ENCODE results near the gene LDB3.
A peak's percentile ranks its signal among the peaks of the same experiment; 100 is the strongest.

The LDB3 gene

DNA sequence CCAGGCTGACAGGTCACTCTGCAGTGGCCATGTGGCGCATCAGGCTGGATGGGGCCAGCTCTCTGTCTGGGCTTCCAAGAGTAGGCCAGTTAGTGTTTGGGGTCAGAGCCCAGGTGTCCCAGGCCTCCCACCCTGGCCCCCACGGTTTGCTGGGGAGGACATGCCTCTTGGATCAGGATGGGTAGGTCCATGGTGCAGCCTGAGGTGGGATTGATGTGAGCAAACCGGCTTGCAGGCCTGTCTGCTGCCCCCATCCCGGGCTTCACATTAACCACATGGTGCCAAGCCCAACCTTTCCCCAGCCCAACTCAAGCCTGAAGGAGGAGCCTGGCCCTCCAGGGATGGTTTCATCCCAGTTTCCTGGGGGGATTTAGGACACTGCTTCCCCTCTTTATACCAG, 39.2 kb downstream of the LDB3 start:
- peaks cover 10% of the 10 kb centered on the region for H3K4me1 ChIP-seq (ENCODE audit: control insufficient read depth, insufficient read depth, low read length, poor library complexity, severe bottlenecking)
- H3K9me3 ChIP-seq (ENCODE audit: control insufficient read depth, low read length) = no peaks in the 10 kb centered on the region
- no peak overlapping the region for H3K27ac ChIP-seq (ENCODE audit: low read depth, low read length, severe bottlenecking)
- no peaks in the 10 kb centered on the region for H3K36me3 ChIP-seq (ENCODE audit: control insufficient read depth, insufficient read depth, low read length)
- H3K4me3 ChIP-seq (ENCODE audit: extremely low read depth, insufficient read depth, low read length, poor library complexity, severe bottlenecking) = no peak overlapping the region
- 69 to 82% methylated on average over 3 of the region's 4 CpGs for WGBS, 2 experiments (ENCODE audit: insufficient coverage in 2 of 2)

GRCh38 chr10:86708068-86708782, 39.9 kb downstream of the LDB3 start:
- Histone ChIP-seq H3K4me1 (ENCODE audit: control insufficient read depth, insufficient read depth, low read length, poor library complexity, severe bottlenecking) (peaks cover 12% of the 10 kb centered on the region), H3K9me3 (ENCODE audit: control insufficient read depth, low read length) (no peaks in the 10 kb centered on the region), H3K4me3 (ENCODE audit: extremely low read depth, insufficient read depth, low read length, poor library complexity, severe bottlenecking) (no peak overlapping the region), H3K36me3 (ENCODE audit: control insufficient read depth, insufficient read depth, low read length) (no peaks in the 10 kb centered on the region), H3K27ac (ENCODE audit: low read depth, low read length, severe bottlenecking) (no peak overlapping the region)
- 85 to 93% methylated on average over 6 to 8 of the region's 8 CpGs for WGBS, 2 experiments (ENCODE audit: insufficient coverage in 2 of 2)

GRCh38 chr10:86708783-86709380, 40.6 kb downstream of the LDB3 start:
- peaks cover 12% of the 10 kb centered on the region for H3K4me1 ChIP-seq (ENCODE audit: control insufficient read depth, insufficient read depth, low read length, poor library complexity, severe bottlenecking)
- WGBS, 2 experiments (ENCODE audit: insufficient coverage in 2 of 2) = 86 to 88% methylated on average over 1 to 3 of the region's 5 CpGs
- no peaks in the 10 kb centered on the region for H3K9me3 ChIP-seq (ENCODE audit: control insufficient read depth, low read length)
- H3K36me3 ChIP-seq (ENCODE audit: control insufficient read depth, insufficient read depth, low read length) = no peaks in the 10 kb centered on the region
- H3K4me3 ChIP-seq (ENCODE audit: extremely low read depth, insufficient read depth, low read length, poor library complexity, severe bottlenecking) = no peak overlapping the region
- no peak overlapping the region for H3K27ac ChIP-seq (ENCODE audit: low read depth, low read length, severe bottlenecking)

- Histone ChIP-seq H3K27ac (ENCODE audit: low read depth, low read length, severe bottlenecking) (no peak overlapping the region), H3K9me3 (ENCODE audit: control insufficient read depth, low read length) (no peaks in the 10 kb centered on the region), H3K36me3 (ENCODE audit: control insufficient read depth, insufficient read depth, low read length) (no peaks in the 10 kb centered on the region), H3K4me3 (ENCODE audit: extremely low read depth, insufficient read depth, low read length, poor library complexity, severe bottlenecking) (no peak overlapping the region), H3K4me1 (ENCODE audit: control insufficient read depth, insufficient read depth, low read length, poor library complexity, severe bottlenecking) (peaks cover 12% of the 10 kb centered on the region)
- 95 to 100% methylated on average over 6 to 12 of the region's 16 CpGs for WGBS, 2 experiments (ENCODE audit: insufficient coverage in 2 of 2)
Observed at GRCh38 chr10:86709396-86710185, 41.3 kb downstream of the LDB3 start.

- H3K4me1 ChIP-seq (ENCODE audit: control insufficient read depth, insufficient read depth, low read length, poor library complexity, severe bottlenecking) = peaks cover 12% of the 10 kb centered on the region
- peak overlapping the region; percentile 44 for H3K4me3 ChIP-seq (ENCODE audit: extremely low read depth, insufficient read depth, low read length, poor library complexity, severe bottlenecking)
- H3K36me3 ChIP-seq (ENCODE audit: control insufficient read depth, insufficient read depth, low read length) = no peaks in the 10 kb centered on the region
- 8 to 11% methylated on average over 22 to 30 of the region's 46 CpGs for WGBS, 2 experiments (ENCODE audit: insufficient coverage in 2 of 2)
- peak overlapping the region; percentile 81 for H3K27ac ChIP-seq (ENCODE audit: low read depth, low read length, severe bottlenecking)
- no peaks in the 10 kb centered on the region for H3K9me3 ChIP-seq (ENCODE audit: control insufficient read depth, low read length)
Observed at GRCh38 chr10:86710987-86711512, 42.7 kb downstream of the LDB3 start.

- Histone ChIP-seq H3K4me3 (ENCODE audit: extremely low read depth, insufficient read depth, low read length, poor library complexity, severe bottlenecking) (peak overlapping the region; percentile 44), H3K4me1 (ENCODE audit: control insufficient read depth, insufficient read depth, low read length, poor library complexity, severe bottlenecking) (peaks cover 12% of the 10 kb centered on the region), H3K27ac (ENCODE audit: low read depth, low read length, severe bottlenecking) (peak overlapping the region; percentile 81), H3K9me3 (ENCODE audit: control insufficient read depth, low read length) (no peaks in the 10 kb centered on the region), H3K36me3 (ENCODE audit: control insufficient read depth, insufficient read depth, low read length) (no peaks in the 10 kb centered on the region)
- 1 to 2% methylated on average over 50 of the region's 82 CpGs for WGBS, 2 experiments (ENCODE audit: insufficient coverage in 2 of 2)
Observed at GRCh38 chr10:86711513-86712316, 43.4 kb downstream of the LDB3 start.

DNA sequence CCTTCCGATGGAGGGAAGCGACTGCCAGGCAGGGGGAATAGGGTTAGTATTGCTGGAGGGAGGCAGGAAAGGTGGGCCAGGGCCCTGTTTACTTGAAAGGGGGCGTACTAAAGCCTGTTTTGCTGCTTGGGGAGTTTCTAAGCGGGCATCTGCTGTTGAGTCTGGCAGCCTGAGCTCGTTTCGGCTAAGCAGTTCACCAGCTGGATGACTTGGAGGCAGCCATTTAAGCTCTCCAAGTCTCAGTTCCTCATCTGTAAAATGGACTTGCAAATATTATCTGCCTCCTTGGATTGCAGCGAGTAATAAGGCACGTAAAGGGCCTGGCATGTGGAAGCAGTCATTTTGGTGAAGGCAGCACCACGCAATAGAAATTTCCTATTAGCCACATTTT, 44.0 kb downstream of the LDB3 start:
- WGBS, 2 experiments (ENCODE audit: insufficient coverage in 2 of 2) = 49 to 63% methylated on average over 5 to 7 of the region's 9 CpGs
- H3K4me1 ChIP-seq (ENCODE audit: control insufficient read depth, insufficient read depth, low read length, poor library complexity, severe bottlenecking) = peaks cover 12% of the 10 kb centered on the region
- peak overlapping the region; percentile 44 for H3K4me3 ChIP-seq (ENCODE audit: extremely low read depth, insufficient read depth, low read length, poor library complexity, severe bottlenecking)
- peak overlapping the region; percentile 81 for H3K27ac ChIP-seq (ENCODE audit: low read depth, low read length, severe bottlenecking)
- no peaks in the 10 kb centered on the region for H3K9me3 ChIP-seq (ENCODE audit: control insufficient read depth, low read length)
- H3K36me3 ChIP-seq (ENCODE audit: control insufficient read depth, insufficient read depth, low read length) = no peaks in the 10 kb centered on the region

GRCh38 chr10:86715156-86715795, 47.0 kb downstream of the LDB3 start:
- no peaks in the 10 kb centered on the region for H3K9me3 ChIP-seq (ENCODE audit: control insufficient read depth, low read length)
- peaks cover 12% of the 10 kb centered on the region for H3K4me1 ChIP-seq (ENCODE audit: control insufficient read depth, insufficient read depth, low read length, poor library complexity, severe bottlenecking)
- no peak overlapping the region for H3K4me3 ChIP-seq (ENCODE audit: extremely low read depth, insufficient read depth, low read length, poor library complexity, severe bottlenecking)
- H3K36me3 ChIP-seq (ENCODE audit: control insufficient read depth, insufficient read depth, low read length) = no peaks in the 10 kb centered on the region
- H3K27ac ChIP-seq (ENCODE audit: low read depth, low read length, severe bottlenecking) = no peak overlapping the region
- WGBS, 2 experiments (ENCODE audit: insufficient coverage in 2 of 2) = 64 to 72% methylated on average over 4 to 6 of the region's 6 CpGs

- Histone ChIP-seq H3K4me3 (ENCODE audit: extremely low read depth, insufficient read depth, low read length, poor library complexity, severe bottlenecking) (no peak overlapping the region), H3K27ac (ENCODE audit: low read depth, low read length, severe bottlenecking) (no peak overlapping the region)
- 65 to 67% methylated on average over 3 to 5 of the region's 5 CpGs for WGBS, 2 experiments (ENCODE audit: insufficient coverage in 2 of 2)
Observed at GRCh38 chr10:86715836-86716235, 47.5 kb downstream of the LDB3 start.

DNA sequence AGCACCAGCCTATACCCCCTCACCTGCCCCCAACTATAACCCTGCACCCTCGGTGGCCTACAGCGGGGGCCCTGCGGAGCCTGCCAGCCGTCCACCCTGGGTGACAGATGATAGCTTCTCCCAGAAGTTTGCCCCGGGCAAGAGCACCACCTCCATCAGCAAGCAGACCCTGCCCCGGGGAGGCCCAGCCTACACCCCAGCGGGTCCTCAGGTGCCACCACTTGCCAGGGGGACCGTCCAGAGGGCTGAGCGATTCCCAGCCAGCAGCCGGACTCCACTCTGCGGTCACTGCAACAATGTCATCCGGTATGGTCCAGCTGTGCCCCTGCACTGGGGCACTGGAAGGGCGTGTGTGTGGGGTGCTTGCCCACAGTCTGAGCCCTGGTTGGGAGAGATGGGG, 48.2 kb downstream of the LDB3 start:
- Histone ChIP-seq H3K27ac (ENCODE audit: low read depth, low read length, severe bottlenecking) (no peak overlapping the region), H3K9me3 (ENCODE audit: control insufficient read depth, low read length) (no peaks in the 10 kb centered on the region), H3K4me3 (ENCODE audit: extremely low read depth, insufficient read depth, low read length, poor library complexity, severe bottlenecking) (no peak overlapping the region), H3K4me1 (ENCODE audit: control insufficient read depth, insufficient read depth, low read length, poor library complexity, severe bottlenecking) (peaks cover 8% of the 10 kb centered on the region), H3K36me3 (ENCODE audit: control insufficient read depth, insufficient read depth, low read length) (no peaks in the 10 kb centered on the region)
- WGBS, 2 experiments (ENCODE audit: insufficient coverage in 2 of 2) = 94 to 99% methylated on average over 8 to 9 of the region's 13 CpGs

More at GRCh38 chr10:86715836-86716235, 47.5 kb downstream of the LDB3 start:
- Histone ChIP-seq H3K9me3 (ENCODE audit: control insufficient read depth, low read length) (no peaks in the 10 kb centered on the region), H3K36me3 (ENCODE audit: control insufficient read depth, insufficient read depth, low read length) (no peaks in the 10 kb centered on the region), H3K4me1 (ENCODE audit: control insufficient read depth, insufficient read depth, low read length, poor library complexity, severe bottlenecking) (peaks cover 10% of the 10 kb centered on the region)
